Thoracic aorta (tissue), 2 donors: Measurements from ENCODE around the gene VSIG2. TPM values are rescaled to one million over a fixed set of nuclear protein-coding genes. Genes with fewer than 3 reads are reported as not detected.

ENCODE experiments used
- ATAC-seq: fragments of 150-250 bp; one replicate; pipeline ENCODE4 v1.8.0; 2017; ENCODE audit warnings: low read depth; ENCODE audit not compliant: insufficient number of reproducible peaks, low FRiP score
- DNase-seq: peaks from one replicate; pipeline ENCODE4 v3.0.0-alpha.2; 2020; ENCODE audit warnings: low spot score
- H3K27ac ChIP-seq, 2 donors: fragments of 200-600 bp; sonication (generic); 1 replicate in 1 of 2; 2 replicates in 1 of 2; pipeline ENCODE4 v1.5.1; 2016; ENCODE audit warnings: mild to moderate bottlenecking in 2 of 2, moderate library complexity in 2 of 2
- H3K27me3 ChIP-seq: fragments of 200-600 bp; sonication (generic); replicated peaks from 2 replicates; pipeline ENCODE4 v1.6.0; 2016; ENCODE audit warnings: mild to moderate bottlenecking; ENCODE audit not compliant: insufficient read depth
- H3K36me3 ChIP-seq: fragments of 200-600 bp; sonication (generic); one replicate; pipeline ENCODE4 v1.5.1; 2016
- H3K4me1 ChIP-seq, 2 donors: fragments of 200-600 bp; sonication (generic); 1 replicate in 1 of 2; 2 replicates in 1 of 2; pipeline versions ENCODE4 v1.5.1 to v1.6.0; 2016; ENCODE audit warnings: low read depth in 2 of 2, mild to moderate bottlenecking in 1 of 2; ENCODE audit not compliant: control insufficient read depth in 1 of 2
- H3K4me3 ChIP-seq: fragments of 200-600 bp; sonication (generic); 2 replicates; pipeline ENCODE4 v1.5.1; 2016; ENCODE audit warnings: mild to moderate bottlenecking
- H3K9me3 ChIP-seq: fragments of 200-600 bp; sonication (generic); 2 replicates; pipeline ENCODE4 v1.5.1; 2016
- total RNA-seq, 2 donors: library from RNA; depleted of rRNA; stranded (reverse); fragments of >200 nt; gene quantifications; one replicate each; pipeline versions ENCODE4 v1.1.0 to v1.2.3, GENCODE V29; 2016
- TF ChIP-seq, protein P1 (sequence below): fragments of 200-600 bp; sonication (generic); IDR thresholded peaks from one replicate; pipeline ENCODE4 v1.5.1; 2019; ENCODE audit warnings: antibody characterized with exemption

Gene VSIG2
- total RNA-seq, 2 donors from 2014 or later: 1.2 to 2.7 TPM

GRCh38 chr11:124727474-124727873, 24.6 kb downstream of the VSIG2 start:
- peaks cover 8 to 13% of the 10 kb centered on the region in 2 donors for H3K4me1 ChIP-seq
- no peaks in the 10 kb centered on the region for H3K27me3 ChIP-seq
- H3K4me3 ChIP-seq: no peak overlapping the region
- ATAC-seq: no peak
- TF ChIP-seq, protein P1, sequence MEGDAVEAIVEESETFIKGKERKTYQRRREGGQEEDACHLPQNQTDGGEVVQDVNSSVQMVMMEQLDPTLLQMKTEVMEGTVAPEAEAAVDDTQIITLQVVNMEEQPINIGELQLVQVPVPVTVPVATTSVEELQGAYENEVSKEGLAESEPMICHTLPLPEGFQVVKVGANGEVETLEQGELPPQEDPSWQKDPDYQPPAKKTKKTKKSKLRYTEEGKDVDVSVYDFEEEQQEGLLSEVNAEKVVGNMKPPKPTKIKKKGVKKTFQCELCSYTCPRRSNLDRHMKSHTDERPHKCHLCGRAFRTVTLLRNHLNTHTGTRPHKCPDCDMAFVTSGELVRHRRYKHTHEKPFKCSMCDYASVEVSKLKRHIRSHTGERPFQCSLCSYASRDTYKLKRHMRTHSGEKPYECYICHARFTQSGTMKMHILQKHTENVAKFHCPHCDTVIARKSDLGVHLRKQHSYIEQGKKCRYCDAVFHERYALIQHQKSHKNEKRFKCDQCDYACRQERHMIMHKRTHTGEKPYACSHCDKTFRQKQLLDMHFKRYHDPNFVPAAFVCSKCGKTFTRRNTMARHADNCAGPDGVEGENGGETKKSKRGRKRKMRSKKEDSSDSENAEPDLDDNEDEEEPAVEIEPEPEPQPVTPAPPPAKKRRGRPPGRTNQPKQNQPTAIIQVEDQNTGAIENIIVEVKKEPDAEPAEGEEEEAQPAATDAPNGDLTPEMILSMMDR: no peak
- no peaks in the 10 kb centered on the region for H3K36me3 ChIP-seq
- H3K9me3 ChIP-seq: no peaks in the 10 kb centered on the region
- H3K27ac ChIP-seq: no peak overlapping the region
- DNase-seq: no peak

DNA sequence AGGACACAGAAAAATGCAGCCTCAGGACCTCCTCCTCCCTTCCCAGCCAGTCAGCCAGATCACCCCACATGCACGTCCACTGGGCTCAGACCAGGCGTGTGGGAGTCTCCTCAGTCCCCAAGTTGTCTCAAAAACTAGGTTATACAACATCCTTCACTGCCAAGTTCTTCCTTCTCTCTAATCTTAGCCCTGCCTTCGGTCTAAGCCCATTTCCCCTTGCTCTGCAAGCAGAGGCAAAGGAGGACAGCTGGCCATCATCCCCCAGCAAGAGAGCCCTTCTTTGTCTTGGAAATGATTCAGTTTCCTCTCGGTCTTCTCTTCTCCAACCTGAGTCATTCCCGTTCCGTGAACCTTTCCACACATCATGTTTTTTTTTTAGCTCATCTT, 26.3 kb downstream of the VSIG2 start:
- DNase-seq: no peak
- ATAC-seq: no peak
- H3K4me3 ChIP-seq: no peak overlapping the region
- TF ChIP-seq, protein P1: no peak
- peak overlapping the region in 1 of 2 donors; percentile 59 for H3K27ac ChIP-seq
- no peaks in the 10 kb centered on the region for H3K36me3 ChIP-seq
- no peaks in the 10 kb centered on the region for H3K27me3 ChIP-seq
- no peaks in the 10 kb centered on the region for H3K9me3 ChIP-seq
- peaks cover 8 to 13% of the 10 kb centered on the region in 2 donors for H3K4me1 ChIP-seq

DNA sequence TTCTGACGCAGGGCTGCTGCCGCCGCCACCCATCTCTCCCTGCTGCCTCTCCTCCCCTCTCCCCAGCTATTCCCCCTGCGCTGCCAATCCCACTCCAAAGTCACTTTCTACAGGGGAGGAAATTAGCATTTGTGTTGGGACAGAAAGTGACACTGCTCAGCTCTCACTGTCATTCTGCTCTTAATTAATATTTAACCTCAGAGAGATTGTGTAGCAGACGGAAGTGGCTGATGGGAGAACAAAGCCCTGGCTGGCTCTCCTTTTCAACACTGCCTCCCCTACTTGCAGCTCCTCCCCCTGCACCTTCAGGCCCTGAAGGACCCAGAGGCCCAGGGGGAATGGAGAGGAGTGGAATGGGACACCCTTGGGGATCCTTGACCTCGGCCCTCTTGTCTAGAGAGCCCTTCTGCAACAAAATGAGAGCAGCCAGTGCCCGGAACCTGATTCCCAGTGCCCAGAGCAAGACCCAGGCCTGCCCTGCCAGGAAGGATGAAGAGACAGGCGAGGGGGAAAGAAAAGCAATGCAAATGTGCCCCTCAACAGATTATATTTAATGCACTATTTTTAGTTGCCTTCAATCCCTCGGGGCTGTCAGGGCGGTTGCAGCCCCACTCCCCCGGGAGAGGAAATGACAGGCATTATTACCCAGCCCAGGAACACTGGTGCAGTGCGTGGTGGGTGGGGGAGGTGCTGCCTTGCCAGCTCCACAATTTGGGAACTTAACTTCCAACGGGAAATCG, 26.9 kb downstream of the VSIG2 start:
- Histone ChIP-seq H3K27me3 (no peaks in the 10 kb centered on the region), H3K9me3 (no peaks in the 10 kb centered on the region), H3K36me3 (no peaks in the 10 kb centered on the region), H3K4me1 (peaks cover 8 to 13% of the 10 kb centered on the region in 2 donors), H3K4me3 (no peak overlapping the region), H3K27ac (peak overlapping the region; percentile 38 to 59)
- DNase-seq: no peak
- ATAC-seq: no peak
- TF ChIP-seq, protein P1: no peak

- ATAC-seq (no peak), DNase-seq (no peak)
- Histone ChIP-seq H3K27me3 (no peaks in the 10 kb centered on the region), H3K9me3 (no peaks in the 10 kb centered on the region), H3K4me1 (peaks cover 8 to 22% of the 10 kb centered on the region in 2 donors), H3K4me3 (no peak overlapping the region), H3K27ac (no peak overlapping the region), H3K36me3 (no peaks in the 10 kb centered on the region)
- TF ChIP-seq, protein P1: no peak
Observed at GRCh38 chr11:124722176-124722575, 29.9 kb downstream of the VSIG2 start.

- ATAC-seq (no peak), DNase-seq (no peak)
- Histone ChIP-seq H3K36me3 (no peaks in the 10 kb centered on the region), H3K4me3 (no peak overlapping the region), H3K9me3 (no peaks in the 10 kb centered on the region), H3K27ac (no peak overlapping the region), H3K27me3 (no peaks in the 10 kb centered on the region), H3K4me1 (peaks cover 0 to 9% of the 10 kb centered on the region in 2 donors)
- TF ChIP-seq, protein P1: no peak
Observed at GRCh38 chr11:124719534-124719933, 32.5 kb downstream of the VSIG2 start.
